ENCODE data around the gene CNN3. TPM values are rescaled to one million over a fixed set of nuclear protein-coding genes. Genes with fewer than 3 reads are reported as not detected.

Gene CNN3
- total and polyA plus RNA-seq, 2 donors (not counting 3 experiments of a cell fraction or from before 2014, with no cell fraction given), result 174 to 392 TPM

GRCh38 chr1:94892604-94893254 is 34.2 kb downstream of the CNN3 start:
- POLR2A ChIA-PET, result no interaction called here
- Histone ChIP-seq H3K9me3 (replicated peaks; ENCODE audit: control insufficient read depth, insufficient read depth, low read length) (no peaks in the 10 kb centered on the region), H3K4me1 (ENCODE audit: control insufficient read depth, extremely low read depth, insufficient read depth, low read length) (no peaks in the 10 kb centered on the region), H3K79me2 (ENCODE audit: control insufficient read depth, insufficient read depth, low read length) (no peaks in the 10 kb centered on the region), H4K20me1 (replicated peaks; ENCODE audit: control insufficient read depth, extremely low read depth, insufficient read depth, low read length) (no peaks in the 10 kb centered on the region), H3K27me3 (ENCODE audit: control insufficient read depth in 2 of 2, insufficient read depth in 2 of 2, low read length in 2 of 2) (no peaks in the 10 kb centered on the region), H3K4me2 (ENCODE audit: insufficient read depth, low read length) (no peak overlapping the region), H3K27ac (ENCODE audit: insufficient read depth, low read depth, low read length) (no peak overlapping the region), H2AFZ (ENCODE audit: low read depth, low read length) (no peak overlapping the region), H3K9ac (replicated peaks; ENCODE audit: extremely low read depth, insufficient read depth, low read length) (no peak overlapping the region), H3K9me1 (replicated peaks; ENCODE audit: control insufficient read depth, extremely low read depth, insufficient read depth, low read length) (no peaks in the 10 kb centered on the region), H3K4me3 (replicated peaks in 1 of 3; ENCODE audit: insufficient read depth in 1 of 3, low read depth in 1 of 3, low read length in 3 of 3) (no peak overlapping the region), H3K36me3 (ENCODE audit: control insufficient read depth in 2 of 2, extremely low read depth in 1 of 2, insufficient read depth in 2 of 2, low read length in 2 of 2) (peaks cover 10 to 12% of the 10 kb centered on the region in 2 experiments)
- CTCF ChIA-PET, result interaction anchor here (1.0 to 3.2 kb wide), 5 partner anchors 10 to 151 kb away, joined by 3 to 21 read pairs (median 11); no protein-coding TSS in a partner anchor
- intact Hi-C loops (cut with micrococcal nuclease) (no loop called here), dilution Hi-C loops (cut with MboI; ENCODE audit: extremely low pct_ligation_motif_present, low sequenced_read_pairs) (no loop called here)
- FAIRE-seq (no peak), DNase-seq (ENCODE audit: low read depth, low spot score) (no peak)
- no TSS peak for BruUV-seq (replicated peaks)
- no peak for TF ChIP-seq POLR2A (IDR thresholded peaks at IDR 0.05; ENCODE audit: low read depth, low read length)
- TF ChIP-seq CTCF (IDR thresholded peaks at IDR 0.05; ENCODE audit: extremely low read depth in 1 of 2, insufficient read depth in 1 of 2, low read depth in 1 of 2, low read length in 2 of 2), result no peak
- TF ChIP-seq FOS (IDR thresholded peaks at IDR 0.05; ENCODE audit: borderline replicate concordance, insufficient read depth, low read length), result no peak
- no peak for TF ChIP-seq POLR2AphosphoS5 (IDR thresholded peaks at IDR 0.05; ENCODE audit: insufficient read depth, low read depth, low read length)
- TF ChIP-seq GATA2 (IDR thresholded peaks at IDR 0.05; ENCODE audit: insufficient read depth, insufficient read length, low read depth, low read length), result no peak
- TF ChIP-seq JUN (IDR thresholded peaks at IDR 0.05; ENCODE audit: borderline replicate concordance, insufficient read depth, insufficient read length, low read depth), result no peak
- TF ChIP-seq MAX (IDR thresholded peaks at IDR 0.05; ENCODE audit: insufficient read depth, insufficient read length), result no peak
- no peak for TF ChIP-seq EZH2 (IDR thresholded peaks at IDR 0.05; ENCODE audit: borderline replicate concordance, low read depth, low read length, severe bottlenecking)
- no peak for TF ChIP-seq MYC (IDR thresholded peaks at IDR 0.05; ENCODE audit: low read depth, low read length)

All from endothelial cell of umbilical vein (primary cell).